ENCODE results near the gene INPP4B. TPM values are rescaled to one million over a fixed set of nuclear protein-coding genes. Genes with fewer than 3 reads are reported as not detected.

Gene INPP4B
- total and polyA plus RNA-seq, 9 donors, result 1.7 to 14.7 (median 10.7) TPM

DNA sequence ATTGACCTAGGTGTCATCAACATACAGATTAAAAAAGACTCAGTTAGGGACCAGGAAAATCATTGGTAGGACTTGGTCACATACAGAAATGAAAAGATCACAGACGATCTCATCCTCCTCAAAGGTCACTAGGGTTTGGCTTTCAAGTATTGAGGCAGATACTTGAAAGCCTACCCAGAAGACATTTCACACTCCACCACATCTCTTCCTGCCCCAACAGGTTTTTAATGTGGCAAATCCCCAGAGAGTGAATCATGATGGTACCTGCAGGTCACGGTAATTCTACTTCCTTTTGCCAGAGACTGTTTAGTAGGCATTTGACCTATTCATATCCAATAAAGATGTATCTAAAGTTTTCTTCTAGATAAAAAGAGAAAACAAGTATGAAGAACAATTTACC is 44.1 kb downstream of the INPP4B start:
- TF ChIP-seq POLR2A (IDR thresholded peaks at IDR 0.05) (no peak), EP300 (IDR thresholded peaks at IDR 0.05) (no peak)
- TF ChIP-seq, protein P1, sequence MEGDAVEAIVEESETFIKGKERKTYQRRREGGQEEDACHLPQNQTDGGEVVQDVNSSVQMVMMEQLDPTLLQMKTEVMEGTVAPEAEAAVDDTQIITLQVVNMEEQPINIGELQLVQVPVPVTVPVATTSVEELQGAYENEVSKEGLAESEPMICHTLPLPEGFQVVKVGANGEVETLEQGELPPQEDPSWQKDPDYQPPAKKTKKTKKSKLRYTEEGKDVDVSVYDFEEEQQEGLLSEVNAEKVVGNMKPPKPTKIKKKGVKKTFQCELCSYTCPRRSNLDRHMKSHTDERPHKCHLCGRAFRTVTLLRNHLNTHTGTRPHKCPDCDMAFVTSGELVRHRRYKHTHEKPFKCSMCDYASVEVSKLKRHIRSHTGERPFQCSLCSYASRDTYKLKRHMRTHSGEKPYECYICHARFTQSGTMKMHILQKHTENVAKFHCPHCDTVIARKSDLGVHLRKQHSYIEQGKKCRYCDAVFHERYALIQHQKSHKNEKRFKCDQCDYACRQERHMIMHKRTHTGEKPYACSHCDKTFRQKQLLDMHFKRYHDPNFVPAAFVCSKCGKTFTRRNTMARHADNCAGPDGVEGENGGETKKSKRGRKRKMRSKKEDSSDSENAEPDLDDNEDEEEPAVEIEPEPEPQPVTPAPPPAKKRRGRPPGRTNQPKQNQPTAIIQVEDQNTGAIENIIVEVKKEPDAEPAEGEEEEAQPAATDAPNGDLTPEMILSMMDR (IDR thresholded peaks at IDR 0.05), result no peak
- WGBS, 3 donors, result 92 to 94% (median 94%) methylated on average over 2 of the region's 2 CpGs
- H3K4me1 ChIP-seq (ENCODE audit: insufficient read depth), result no peaks in the 10 kb centered on the region
- H3K4me3 ChIP-seq, result no peak overlapping the region
- intact Hi-C loops (cut with DNase I), result no loop called here
- H3K9me3 ChIP-seq, result no peaks in the 10 kb centered on the region
- H3K27ac ChIP-seq, result no peak overlapping the region
- no peaks in the 10 kb centered on the region for H3K27me3 ChIP-seq
- no peaks in the 10 kb centered on the region for H3K36me3 ChIP-seq
- no peak for DNase-seq

DNA sequence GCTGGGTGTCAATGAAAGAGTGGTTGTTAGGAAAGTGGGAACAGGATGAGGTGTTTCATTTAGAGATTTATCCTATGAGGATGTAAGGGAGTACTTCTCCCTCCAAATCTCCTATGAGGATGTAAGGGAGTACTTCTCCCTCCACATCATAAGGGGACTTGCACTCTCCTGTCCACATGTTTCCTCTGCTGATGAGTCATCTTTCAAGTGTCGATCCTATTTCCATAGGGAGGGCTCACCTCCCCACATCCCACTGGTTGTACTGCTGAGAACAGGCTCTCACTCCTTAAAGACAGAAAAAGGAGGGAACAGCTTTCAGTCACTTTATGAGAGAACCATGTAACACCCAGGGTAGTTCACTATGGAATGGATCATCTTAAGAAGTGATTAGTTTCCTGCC is 65.0 kb downstream of the INPP4B start:
- Histone ChIP-seq H3K4me3 (no peak overlapping the region), H3K9me3 (no peaks in the 10 kb centered on the region)

DNA sequence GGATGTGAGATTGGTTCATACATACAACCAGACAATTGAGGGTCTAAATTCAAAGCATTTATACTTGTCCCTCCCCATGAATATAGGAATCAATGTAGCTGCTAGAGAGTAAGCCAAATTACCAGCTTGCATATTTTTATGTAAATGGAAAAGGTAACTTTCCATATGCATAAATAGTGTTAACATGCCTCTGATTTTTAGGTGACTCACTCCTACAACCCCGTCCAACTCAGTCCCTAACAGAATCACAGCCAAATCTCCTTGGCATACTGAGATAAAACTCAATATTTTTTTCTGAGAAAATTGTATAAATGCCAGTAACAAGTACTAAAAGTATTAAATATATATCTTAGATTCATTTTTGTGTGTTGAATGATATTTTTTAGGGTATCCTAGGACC is 67.2 kb downstream of the INPP4B start:
- no peak overlapping the region for H3K4me3 ChIP-seq
- 33 to 39% (median 33%) methylated on average over 1 of the region's 1 CpG for WGBS, 3 donors
- no peaks in the 10 kb centered on the region for H3K4me1 ChIP-seq (ENCODE audit: insufficient read depth)
- H3K27me3 ChIP-seq, result no peaks in the 10 kb centered on the region
- no peak overlapping the region for H3K27ac ChIP-seq
- intact Hi-C loops (cut with DNase I), result no loop called here
- no peaks in the 10 kb centered on the region for H3K9me3 ChIP-seq
- no peaks in the 10 kb centered on the region for H3K36me3 ChIP-seq
- TF ChIP-seq POLR2A (IDR thresholded peaks at IDR 0.05), result no peak
- no peak for DNase-seq

More for the DNA sequence above, 65.0 kb downstream of the INPP4B start:
- Histone ChIP-seq H3K4me1 (ENCODE audit: insufficient read depth) (no peaks in the 10 kb centered on the region), H3K36me3 (no peaks in the 10 kb centered on the region), H3K27me3 (no peaks in the 10 kb centered on the region), H3K27ac (no peak overlapping the region)
- 43 to 73% (median 44%) methylated on average over 1 of the region's 1 CpG for WGBS, 3 donors
- intact Hi-C loops (cut with DNase I), result no loop called here
- no peak for TF ChIP-seq EP300 (IDR thresholded peaks at IDR 0.05)
- TF ChIP-seq POLR2A (IDR thresholded peaks at IDR 0.05), result no peak
- TF ChIP-seq, protein P1 (IDR thresholded peaks at IDR 0.05), result no peak
- DNase-seq, result no peak

DNA sequence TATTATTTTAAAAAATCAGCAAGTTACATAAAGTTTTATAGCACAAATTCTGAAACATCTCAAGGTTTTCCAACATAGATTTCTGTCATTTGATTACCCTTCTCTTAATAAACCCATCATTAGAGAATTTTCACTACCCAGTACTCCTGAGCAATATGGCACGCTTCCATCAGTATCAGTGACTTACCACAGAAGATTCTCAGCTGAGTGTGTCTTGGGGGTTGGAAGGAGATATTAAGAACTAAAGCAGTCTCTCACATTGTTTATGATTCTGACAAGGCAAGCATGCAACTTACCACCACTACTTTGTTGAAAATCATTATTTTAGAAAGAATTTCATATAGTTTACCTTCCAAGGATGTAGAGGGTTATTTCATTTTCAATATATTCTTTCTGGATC is 67.7 kb downstream of the INPP4B start:
- no peaks in the 10 kb centered on the region for H3K36me3 ChIP-seq
- intact Hi-C loops (cut with DNase I), result no loop called here
- TF ChIP-seq, protein P1 (IDR thresholded peaks at IDR 0.05), result no peak
- TF ChIP-seq POLR2A (IDR thresholded peaks at IDR 0.05) (no peak), EP300 (IDR thresholded peaks at IDR 0.05) (no peak)
- no peaks in the 10 kb centered on the region for H3K4me1 ChIP-seq (ENCODE audit: insufficient read depth)
- 73 to 76% (median 76%) methylated on average over 1 of the region's 1 CpG for WGBS, 3 donors
- no peak for DNase-seq
- no peaks in the 10 kb centered on the region for H3K27me3 ChIP-seq
- H3K4me3 ChIP-seq, result no peak overlapping the region
- H3K27ac ChIP-seq, result no peak overlapping the region
- no peaks in the 10 kb centered on the region for H3K9me3 ChIP-seq

DNA sequence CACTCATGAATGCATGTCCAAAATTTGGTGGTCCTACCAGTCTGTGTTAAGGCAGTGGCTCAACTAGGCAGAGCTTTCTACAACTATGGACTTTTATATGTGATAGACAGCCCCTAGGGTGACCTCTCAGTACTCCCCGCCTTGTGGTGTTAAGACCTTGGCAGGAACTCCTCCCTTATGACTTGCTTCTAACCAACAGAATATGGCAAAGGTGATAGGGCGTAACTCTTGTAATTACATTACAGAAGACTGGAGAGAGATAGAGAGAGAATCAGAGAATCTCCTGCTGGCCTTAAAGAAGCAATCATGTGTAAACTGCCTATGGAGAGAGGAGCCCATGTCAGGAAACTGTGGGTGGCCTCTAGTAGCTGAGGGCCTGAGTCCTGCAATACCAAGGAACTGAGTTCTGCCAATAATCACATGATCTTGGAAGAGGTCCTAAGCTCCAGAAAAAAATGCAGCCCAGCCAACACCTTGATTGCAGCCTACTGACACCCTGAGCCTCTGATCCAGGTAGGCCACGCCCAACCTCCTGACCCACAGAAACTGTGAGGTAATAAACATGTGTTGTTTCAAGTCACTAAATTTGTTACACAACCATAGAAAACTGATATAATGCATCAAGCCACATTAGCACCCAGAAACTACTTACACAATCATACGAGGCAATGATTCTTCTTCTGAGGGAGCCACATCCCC is 68.9 kb downstream of the INPP4B start:
- intact Hi-C loops (cut with DNase I), result no loop called here
- Histone ChIP-seq H3K4me3 (no peak overlapping the region), H3K36me3 (no peaks in the 10 kb centered on the region), H3K9me3 (no peaks in the 10 kb centered on the region), H3K27ac (no peak overlapping the region), H3K4me1 (ENCODE audit: insufficient read depth) (no peaks in the 10 kb centered on the region), H3K27me3 (no peaks in the 10 kb centered on the region)
- no peak for TF ChIP-seq EP300 (IDR thresholded peaks at IDR 0.05)
- TF ChIP-seq POLR2A (IDR thresholded peaks at IDR 0.05), result no peak
- TF ChIP-seq, protein P1 (IDR thresholded peaks at IDR 0.05), result no peak
- 91 to 97% (median 94%) methylated on average over 4 of the region's 4 CpGs for WGBS, 3 donors
- no peak for DNase-seq

Data from ovary (tissue), 9 donors.